PFSK-1 (cell line): ENCODE data around the gene CHST15.

Experiments
- POLR2AphosphoS5 ChIP-seq: IDR thresholded peaks from 2 replicates; pipeline ENCODE4 v1.6.1; 2012; ENCODE audit warnings: low read depth, mild to moderate bottlenecking, control low read depth, low read length, moderate library complexity
- REST ChIP-seq, 2 experiments: IDR thresholded peaks; 2 replicates each; pipeline versions ENCODE4 v1.6.1 to v1.8.0; 2011 to 2012; ENCODE audit warnings: low read depth in 2 of 2, low read length in 2 of 2, control low read depth in 1 of 2, inconsistent platforms in 1 of 2, mild to moderate bottlenecking in 1 of 2, moderate library complexity in 1 of 2; ENCODE audit not compliant: insufficient read depth in 1 of 2
- SIN3A ChIP-seq: IDR thresholded peaks from 2 replicates; pipeline ENCODE4 v1.6.1; 2012; ENCODE audit warnings: mild to moderate bottlenecking, low read length, moderate library complexity, borderline replicate concordance; ENCODE audit not compliant: insufficient read depth
- TAF1 ChIP-seq: IDR thresholded peaks from 2 replicates; pipeline ENCODE4 v1.6.1; 2012; ENCODE audit warnings: low read length, control low read depth, borderline replicate concordance; ENCODE audit not compliant: insufficient read depth

GRCh38 chr10:124061030-124061429 lies 32.4 kb downstream of the CHST15 start:
- TF ChIP-seq TAF1 (no peak), POLR2AphosphoS5 (no peak), SIN3A (no peak), REST (IDR thresholded peaks at IDR 0.05; ENCODE audit: insufficient read depth in 1 of 2, low read depth in 2 of 2, low read length in 2 of 2) (no peak)
